Caco-2 (cell line): ENCODE data around the gene RAPGEF1. TPM values are rescaled to one million over a fixed set of nuclear protein-coding genes. Genes with fewer than 3 reads are reported as not detected.
A peak's percentile ranks its signal among the peaks of the same experiment; 100 is the strongest.

Source experiments
- BruUV-seq: library from RNA; stranded (reverse); fragments of 400-500 nt; replicated peaks from 2 replicates; lab custom pipeline; 2021; lab: Mats Ljungman, UMichigan
- CTCF ChIA-PET: fragments of 300-600 bp; sonication (Branson Sonifier 250); formaldehyde crosslinking; loops from one replicate; lab custom pipeline; 2022; ENCODE audit warnings: antibody characterized with exemption; lab: Charles Lee
- POLR2A ChIA-PET: fragments of 300-600 bp; sonication (Branson Sonifier 250); formaldehyde crosslinking; loops from one replicate; lab custom pipeline; 2022; ENCODE audit warnings: antibody characterized with exemption; lab: Charles Lee
- DNase-seq, 2 experiments: peaks; one replicate each; pipeline versions ENCODE4 v3.0.0 to v3.0.0-alpha.2; 2020 to 2022
- H3K27me3 ChIP-seq: replicated peaks from 2 replicates; pipeline ENCODE4 v1.6.0; 2011; ENCODE audit warnings: low read length; ENCODE audit not compliant: control insufficient read depth, insufficient read depth
- H3K36me3 ChIP-seq: 2 replicates; pipeline ENCODE4 v1.5.1; 2011; ENCODE audit warnings: low read length; ENCODE audit not compliant: control insufficient read depth, insufficient read depth
- H3K4me1 ChIP-seq: fragments of 250-450 bp; sonication (Bioruptor Pico); 2 replicates; pipeline ENCODE4 v1.5.1; 2020; ENCODE audit warnings: mild to moderate bottlenecking
- H3K4me3 ChIP-seq: 2 replicates; pipeline ENCODE4 v1.5.1; 2011; ENCODE audit warnings: low read depth, mild to moderate bottlenecking, control low read depth, low read length
- H3K9me3 ChIP-seq: fragments of 250-450 bp; sonication (Bioruptor Pico); 2 replicates; pipeline ENCODE4 v1.5.1; 2020; ENCODE audit warnings: mild to moderate bottlenecking, moderate library complexity
- H3K27ac Mint-ChIP-seq: one replicate; pipeline ENCODE4 v1.8.0; 2022; ENCODE audit warnings: mixed read lengths; ENCODE audit not compliant: unreplicated experiment
- H3K27me3 Mint-ChIP-seq: one replicate; pipeline ENCODE4 v1.8.0; 2022; ENCODE audit warnings: mixed read lengths; ENCODE audit not compliant: insufficient read depth, unreplicated experiment
- H3K36me3 Mint-ChIP-seq: one replicate; pipeline ENCODE4 v1.8.0; 2022; ENCODE audit warnings: mild to moderate bottlenecking, mixed read lengths; ENCODE audit not compliant: insufficient read depth, unreplicated experiment
- H3K4me1 Mint-ChIP-seq: one replicate; pipeline ENCODE4 v1.8.0; 2022; ENCODE audit warnings: low read depth, mixed read lengths; ENCODE audit not compliant: unreplicated experiment
- H3K4me3 Mint-ChIP-seq: one replicate; pipeline ENCODE4 v1.8.0; 2022; ENCODE audit warnings: mild to moderate bottlenecking, moderate library complexity, mixed read lengths; ENCODE audit not compliant: unreplicated experiment
- H3K9me3 Mint-ChIP-seq: one replicate; pipeline ENCODE4 v1.8.0; 2022; ENCODE audit warnings: mixed read lengths; ENCODE audit not compliant: unreplicated experiment
- intact Hi-C: fragments of 100-400 bp; cut with micrococcal nuclease; formaldehyde crosslinking; loops from one replicate; pipeline ENCODE4 v1.10.0; 2022; ENCODE audit not compliant: unreplicated experiment
- total RNA-seq: library from RNA; stranded (reverse); gene quantifications from 2 replicates; pipeline ENCODE4 v1.2.3, GENCODE V29; 2022
- TF ChIP-seq, protein P1 (sequence below), 2 experiments: fragments of 200-600 bp in 1 of 2; IDR thresholded peaks; 1 replicate in 1 of 2; 2 replicates in 1 of 2; pipeline versions ENCODE4 v1.5.1 to v1.8.0; 2011 to 2022; ENCODE audit warnings: antibody characterized with exemption in 1 of 2, control low read depth in 1 of 2, inconsistent platforms in 1 of 2, low read depth in 1 of 2, low read length in 1 of 2, mild to moderate bottlenecking in 1 of 2, moderate library complexity in 1 of 2; ENCODE audit not compliant: insufficient read depth in 1 of 2, severe bottlenecking in 1 of 2, unreplicated experiment in 1 of 2

RAPGEF1 gene
- total RNA-seq, 1 experiment from 2014 or later, result 75.4 TPM

GRCh38 chr9:131605770-131606590, 133.9 kb downstream of the RAPGEF1 start:
- Mint-ChIP-seq H3K36me3 (peaks cover 51% of the 10 kb centered on the region), H3K9me3 (no peaks in the 10 kb centered on the region), H3K4me1 (peaks cover 31% of the 10 kb centered on the region), H3K27ac (peak overlapping the region; percentile 50), H3K27me3 (no peaks in the 10 kb centered on the region), H3K4me3 (peak overlapping the region; percentile 18)
- no TSS peak for BruUV-seq
- H3K4me1 ChIP-seq, result peaks cover 38% of the 10 kb centered on the region
- DNase-seq, result peak; percentile 76 to 87
- ChIA-PET POLR2A (interaction anchor here (0.6 kb wide), 1 partner anchor 19 kb away, joined by 3 read pairs; no protein-coding TSS in a partner anchor), CTCF (interaction anchor here (1.0 to 1.3 kb wide), 3 partner anchors 61 to 139 kb away, joined by 3 to 4 read pairs (median 3); partner anchors contain the start of gene PRRT1B)
- H3K4me3 ChIP-seq, result no peak overlapping the region
- intact Hi-C loops, result loop anchor here (5.0 kb wide), 1 partner anchor 131 kb away; no protein-coding TSS in a partner anchor
- H3K27me3 ChIP-seq, result no peaks in the 10 kb centered on the region
- H3K36me3 ChIP-seq, result peaks cover 2% of the 10 kb centered on the region
- no peaks in the 10 kb centered on the region for H3K9me3 ChIP-seq
- TF ChIP-seq, protein P1, sequence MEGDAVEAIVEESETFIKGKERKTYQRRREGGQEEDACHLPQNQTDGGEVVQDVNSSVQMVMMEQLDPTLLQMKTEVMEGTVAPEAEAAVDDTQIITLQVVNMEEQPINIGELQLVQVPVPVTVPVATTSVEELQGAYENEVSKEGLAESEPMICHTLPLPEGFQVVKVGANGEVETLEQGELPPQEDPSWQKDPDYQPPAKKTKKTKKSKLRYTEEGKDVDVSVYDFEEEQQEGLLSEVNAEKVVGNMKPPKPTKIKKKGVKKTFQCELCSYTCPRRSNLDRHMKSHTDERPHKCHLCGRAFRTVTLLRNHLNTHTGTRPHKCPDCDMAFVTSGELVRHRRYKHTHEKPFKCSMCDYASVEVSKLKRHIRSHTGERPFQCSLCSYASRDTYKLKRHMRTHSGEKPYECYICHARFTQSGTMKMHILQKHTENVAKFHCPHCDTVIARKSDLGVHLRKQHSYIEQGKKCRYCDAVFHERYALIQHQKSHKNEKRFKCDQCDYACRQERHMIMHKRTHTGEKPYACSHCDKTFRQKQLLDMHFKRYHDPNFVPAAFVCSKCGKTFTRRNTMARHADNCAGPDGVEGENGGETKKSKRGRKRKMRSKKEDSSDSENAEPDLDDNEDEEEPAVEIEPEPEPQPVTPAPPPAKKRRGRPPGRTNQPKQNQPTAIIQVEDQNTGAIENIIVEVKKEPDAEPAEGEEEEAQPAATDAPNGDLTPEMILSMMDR (IDR thresholded peaks at IDR 0.05; ENCODE audit: insufficient read depth in 1 of 2, low read depth in 1 of 2, low read length in 1 of 2, severe bottlenecking in 1 of 2, unreplicated experiment in 1 of 2), result no peak

- H3K9me3 ChIP-seq, result no peaks in the 10 kb centered on the region
- BruUV-seq, result no TSS peak
- H3K27me3 ChIP-seq, result no peaks in the 10 kb centered on the region
- Mint-ChIP-seq H3K27ac (no peak overlapping the region), H3K36me3 (peaks cover 53% of the 10 kb centered on the region), H3K4me1 (peaks cover 24% of the 10 kb centered on the region), H3K4me3 (no peak overlapping the region), H3K9me3 (no peaks in the 10 kb centered on the region), H3K27me3 (no peaks in the 10 kb centered on the region)
- H3K36me3 ChIP-seq, result peaks cover 2% of the 10 kb centered on the region
- TF ChIP-seq, protein P1 (IDR thresholded peaks at IDR 0.05; ENCODE audit: insufficient read depth in 1 of 2, low read depth in 1 of 2, low read length in 1 of 2, severe bottlenecking in 1 of 2, unreplicated experiment in 1 of 2), result no peak
- intact Hi-C loops, result no loop called here
- H3K4me3 ChIP-seq, result no peak overlapping the region
- POLR2A ChIA-PET, result no interaction called here
- peaks cover 32% of the 10 kb centered on the region for H3K4me1 ChIP-seq
- CTCF ChIA-PET, result no interaction called here
- no peak for DNase-seq
Observed at GRCh38 chr9:131603711-131604439, 136.0 kb downstream of the RAPGEF1 start.

DNA sequence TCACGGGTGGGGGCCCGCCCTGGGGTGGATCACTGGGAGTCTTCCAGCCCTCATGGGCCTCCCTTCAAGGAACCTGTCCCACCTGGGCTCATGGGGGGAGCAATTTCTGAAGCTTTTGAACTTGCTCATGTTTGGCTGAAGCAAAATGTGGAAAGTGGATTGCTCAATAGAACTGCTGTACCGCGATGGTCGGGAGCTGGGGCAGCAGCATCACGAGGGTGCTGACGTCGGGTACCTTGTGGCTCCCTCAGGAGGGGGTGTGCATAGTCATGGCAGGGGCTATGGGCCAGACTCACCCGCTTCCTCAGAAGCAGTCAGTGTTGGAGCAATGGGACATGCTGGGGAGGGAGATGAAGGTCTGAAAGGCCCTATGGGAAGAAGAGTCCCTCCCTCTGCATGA, 136.7 kb downstream of the RAPGEF1 start:
- Mint-ChIP-seq H3K9me3 (no peaks in the 10 kb centered on the region), H3K27me3 (no peaks in the 10 kb centered on the region), H3K27ac (no peak overlapping the region), H3K4me3 (no peak overlapping the region), H3K4me1 (peaks cover 18% of the 10 kb centered on the region), H3K36me3 (peaks cover 51% of the 10 kb centered on the region)
- no TSS peak for BruUV-seq
- no peaks in the 10 kb centered on the region for H3K9me3 ChIP-seq
- no peak overlapping the region for H3K4me3 ChIP-seq
- CTCF ChIA-PET, result no interaction called here
- POLR2A ChIA-PET, result no interaction called here
- H3K4me1 ChIP-seq, result peaks cover 25% of the 10 kb centered on the region
- intact Hi-C loops, result no loop called here
- TF ChIP-seq, protein P1 (IDR thresholded peaks at IDR 0.05; ENCODE audit: insufficient read depth in 1 of 2, low read depth in 1 of 2, low read length in 1 of 2, severe bottlenecking in 1 of 2, unreplicated experiment in 1 of 2), result no peak
- peaks cover 2% of the 10 kb centered on the region for H3K36me3 ChIP-seq
- DNase-seq, result no peak
- no peaks in the 10 kb centered on the region for H3K27me3 ChIP-seq
